GM19099 (cell line): ENCODE results near the gene TMEM43.

Source experiments
- POLR2A ChIP-seq: IDR thresholded peaks from 3 replicates; pipeline ENCODE4 v1.6.1; 2011; ENCODE audit warnings: low read depth; ENCODE audit not compliant: insufficient read length; ENCODE audit errors: extremely low read depth

TMEM43 gene

GRCh38 chr3:14152963-14153355, 28.1 kb downstream of the TMEM43 start:
- TF ChIP-seq POLR2A: no peak

DNA sequence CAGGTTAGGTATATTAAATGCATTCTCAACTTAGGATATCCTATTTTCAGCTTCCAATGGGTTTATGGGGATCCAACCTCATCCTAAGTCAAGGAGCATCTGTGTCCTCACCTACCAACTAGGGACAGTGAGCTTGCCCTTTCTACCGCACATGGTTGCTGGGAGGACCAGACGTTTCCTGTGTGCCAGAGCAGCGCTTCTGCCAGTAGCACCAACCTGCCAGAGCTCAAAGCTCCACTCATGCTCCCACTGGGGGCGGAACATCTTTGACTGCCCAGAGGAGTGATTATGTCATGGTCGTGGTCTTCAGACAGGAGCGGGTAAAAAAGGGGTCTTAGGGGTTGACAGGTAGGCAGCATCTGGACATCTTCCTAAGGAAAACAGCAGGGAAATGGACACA, 28.8 kb downstream of the TMEM43 start:
- TF ChIP-seq POLR2A: no peak

DNA sequence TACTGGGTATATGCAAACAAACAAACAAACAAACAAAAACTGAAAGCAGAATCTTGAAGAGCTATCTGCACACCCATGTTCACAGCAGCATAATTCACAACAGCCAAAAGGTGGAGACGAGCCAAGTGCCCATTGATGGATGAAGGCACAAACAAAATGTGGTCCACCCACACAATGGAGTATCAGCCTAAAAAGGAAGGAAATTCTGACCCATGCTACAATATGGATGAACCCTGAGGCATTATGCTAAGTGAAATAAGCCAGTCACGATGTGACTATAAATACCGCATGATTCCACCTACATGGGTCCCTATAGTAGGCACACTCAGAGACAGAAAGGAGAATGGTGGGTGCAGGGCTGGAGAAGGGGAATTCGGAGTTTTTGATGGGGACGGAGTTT, 29.4 kb downstream of the TMEM43 start:
- no peak for TF ChIP-seq POLR2A

DNA sequence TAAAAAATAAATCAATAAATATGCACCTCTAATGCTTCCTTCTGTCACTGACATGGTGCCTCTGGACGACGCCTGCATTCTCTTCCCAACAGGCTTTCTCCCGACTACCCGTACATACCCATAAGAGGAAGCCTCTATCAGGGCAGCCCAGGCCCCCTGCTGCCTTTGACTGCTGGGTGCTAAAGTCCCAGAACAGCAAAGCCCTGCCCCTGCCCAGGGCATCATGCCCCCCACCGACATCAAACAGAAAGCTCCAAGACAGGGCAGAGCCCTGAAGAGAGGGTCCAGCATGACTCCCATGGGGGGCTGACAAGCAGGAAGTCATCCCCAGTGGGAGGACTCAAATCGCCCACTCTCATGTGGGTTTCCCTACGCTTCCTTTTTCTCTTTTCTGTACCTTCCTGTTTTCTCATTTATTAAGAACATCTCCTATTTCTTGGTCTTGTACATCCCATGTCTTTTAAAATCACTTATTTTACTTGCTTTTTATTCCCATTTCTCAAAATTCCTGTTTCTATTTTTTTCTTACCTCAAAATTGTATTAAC, 30.1 kb downstream of the TMEM43 start:
- TF ChIP-seq POLR2A: no peak

DNA sequence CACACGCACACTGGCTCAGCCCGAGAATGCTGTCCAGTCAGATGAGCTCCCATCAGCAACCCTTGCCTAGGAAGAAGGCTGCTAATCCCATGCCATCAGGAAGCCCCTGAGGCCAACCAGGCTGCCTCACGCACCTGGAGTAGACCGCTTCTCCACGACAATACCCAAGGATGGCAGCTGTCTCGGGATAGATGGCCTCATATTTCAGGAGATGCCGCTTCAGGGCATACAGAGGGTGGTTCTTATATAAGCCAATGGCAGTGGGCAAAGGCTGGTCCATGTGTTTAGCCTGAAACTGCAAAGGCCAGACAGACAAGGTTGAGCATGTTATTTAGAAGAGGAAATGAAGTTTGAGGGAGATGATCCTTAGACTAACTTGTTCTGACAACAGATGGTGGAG, 31.3 kb downstream of the TMEM43 start:
- TF ChIP-seq POLR2A: no peak

- no peak for TF ChIP-seq POLR2A
Observed at GRCh38 chr3:14156843-14157561, 32.1 kb downstream of the TMEM43 start.

DNA sequence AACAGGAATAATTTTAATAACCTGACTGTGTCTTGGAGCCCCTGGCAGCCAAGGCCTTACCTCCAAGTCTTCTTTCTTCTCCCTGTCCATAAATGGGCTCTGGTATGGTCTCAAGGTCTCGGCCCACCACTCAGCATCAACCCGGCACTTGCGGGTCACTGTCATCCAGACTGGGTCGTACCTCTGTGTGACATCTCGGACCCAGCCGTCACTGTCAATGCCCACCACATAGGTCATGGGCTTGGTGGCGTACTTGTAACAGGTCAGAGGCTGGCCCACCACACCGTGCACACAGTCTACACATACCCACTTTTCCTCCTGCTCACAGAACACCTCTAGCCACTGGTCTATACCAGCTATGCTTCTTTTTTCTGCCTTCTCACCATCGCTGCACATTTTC, 33.1 kb downstream of the TMEM43 start:
- TF ChIP-seq POLR2A: no peak

GRCh38 chr3:14158370-14158769, 33.5 kb downstream of the TMEM43 start:
- TF ChIP-seq POLR2A: no peak

DNA sequence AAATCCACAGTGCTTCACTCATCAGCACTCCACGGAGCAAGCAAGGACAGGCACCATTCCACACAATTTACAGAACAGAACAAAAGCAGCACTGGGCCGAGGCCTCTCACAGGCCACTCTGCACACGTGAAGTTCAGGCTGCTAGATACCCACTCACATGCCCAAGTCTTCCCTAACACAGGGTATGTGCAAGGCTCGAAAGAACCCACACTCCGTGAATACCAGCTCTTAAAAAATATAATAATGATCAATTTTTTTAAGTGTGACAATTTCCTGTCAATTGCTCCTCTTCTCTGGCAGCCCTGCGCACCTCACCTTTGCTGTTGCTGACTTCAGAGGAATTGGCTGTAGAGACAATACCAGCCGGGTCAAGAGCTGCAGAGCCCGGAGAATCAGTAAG, 34.6 kb downstream of the TMEM43 start:
- TF ChIP-seq POLR2A: no peak

GRCh38 chr3:14161282-14161681, 36.4 kb downstream of the TMEM43 start:
- no peak for TF ChIP-seq POLR2A

DNA sequence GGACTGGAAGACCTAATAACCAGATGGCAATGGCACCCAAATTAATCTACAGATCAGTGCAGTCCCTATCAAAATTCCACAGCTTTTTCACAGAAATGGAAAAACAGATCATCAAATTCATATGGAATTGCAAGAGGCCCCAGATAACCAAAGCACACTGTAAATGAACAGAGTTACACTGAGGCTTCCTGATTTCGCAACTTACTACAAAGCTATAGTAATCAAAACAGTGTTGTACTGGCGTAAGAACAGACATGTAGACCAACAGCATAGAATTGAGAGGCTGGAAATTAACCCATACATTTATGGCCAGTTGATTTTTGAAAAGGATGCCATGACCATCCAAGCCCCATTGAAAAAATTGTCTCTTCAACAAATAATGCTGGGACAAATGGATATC, 37.3 kb downstream of the TMEM43 start:
- TF ChIP-seq POLR2A: no peak

DNA sequence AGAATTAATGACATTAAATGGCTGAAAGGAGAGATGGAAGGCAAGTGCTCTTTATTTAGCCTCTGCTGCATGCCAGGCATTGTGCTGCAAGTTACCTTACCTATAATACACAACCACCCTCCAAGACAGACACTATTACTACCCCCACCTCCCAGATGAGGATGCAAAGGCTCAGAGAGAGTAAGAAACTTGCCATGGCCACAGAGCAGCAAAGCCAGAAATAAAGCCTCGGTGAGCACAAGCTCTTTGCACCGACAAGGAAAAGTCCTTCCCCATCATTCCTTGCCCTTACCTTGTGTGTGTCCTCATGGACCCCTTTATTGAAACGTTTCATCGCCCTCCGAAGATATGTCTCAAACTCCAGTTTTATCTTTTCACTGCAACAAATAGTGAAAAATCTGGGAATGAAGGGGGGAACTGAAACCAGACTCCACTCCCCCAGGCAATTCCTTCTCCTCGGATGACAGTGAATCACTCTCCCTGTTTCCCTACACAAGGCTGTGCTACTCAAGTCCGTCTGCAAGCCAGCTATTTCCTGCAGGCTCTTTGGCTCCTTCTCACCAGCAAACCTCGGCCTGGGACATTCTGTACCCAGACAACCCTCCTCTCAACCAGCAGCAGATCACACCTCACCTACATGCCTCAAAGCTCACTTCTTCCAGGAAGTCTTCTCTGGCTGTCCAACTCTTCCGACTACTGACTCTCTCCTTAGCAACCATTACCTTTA, 42.2 kb downstream of the TMEM43 start:
- TF ChIP-seq POLR2A: no peak

DNA sequence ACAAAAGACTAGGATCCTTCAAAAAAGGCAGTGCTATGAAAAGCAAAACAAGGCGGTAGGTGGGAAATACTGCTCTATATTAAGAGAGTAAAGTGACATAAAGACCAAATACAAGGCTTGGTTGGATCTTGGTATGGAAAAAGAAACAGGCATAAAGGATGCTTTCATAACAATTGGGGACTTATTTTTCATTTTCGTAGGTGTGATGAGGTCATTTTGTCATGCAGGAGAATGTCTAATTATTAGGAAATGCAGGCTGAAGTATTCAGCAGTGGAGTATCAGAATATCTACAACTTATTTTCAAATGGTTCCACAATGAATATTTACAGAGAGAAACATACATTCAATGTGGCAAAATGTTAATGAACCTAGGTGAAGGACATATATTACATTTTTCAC, 44.6 kb downstream of the TMEM43 start:
- TF ChIP-seq POLR2A: no peak

DNA sequence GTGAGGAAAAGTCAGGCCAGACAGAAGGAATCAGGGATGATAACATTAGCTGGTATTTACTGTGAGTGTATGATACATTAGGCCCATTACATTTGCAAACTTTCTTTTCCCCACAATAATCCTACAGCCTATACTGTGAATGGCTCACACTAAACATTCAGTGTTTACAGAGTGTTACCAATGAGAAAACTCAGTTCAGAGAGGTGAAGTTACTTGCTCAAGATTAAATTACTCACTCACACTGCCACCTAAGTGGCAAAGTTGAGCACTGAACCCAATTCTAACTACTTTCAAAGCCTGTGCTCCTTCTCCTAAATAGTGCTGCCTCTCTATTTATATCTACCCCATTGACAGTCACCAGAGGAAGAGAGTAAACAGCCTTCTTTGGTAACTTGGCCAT, 45.0 kb downstream of the TMEM43 start:
- TF ChIP-seq POLR2A: no peak

GRCh38 chr3:14170531-14171159, 45.8 kb downstream of the TMEM43 start:
- no peak for TF ChIP-seq POLR2A

- no peak for TF ChIP-seq POLR2A
Observed at GRCh38 chr3:14172496-14172895, 47.6 kb downstream of the TMEM43 start.
